Measurements from ENCODE around the gene ATP6V1F.

The ATP6V1F gene

DNA sequence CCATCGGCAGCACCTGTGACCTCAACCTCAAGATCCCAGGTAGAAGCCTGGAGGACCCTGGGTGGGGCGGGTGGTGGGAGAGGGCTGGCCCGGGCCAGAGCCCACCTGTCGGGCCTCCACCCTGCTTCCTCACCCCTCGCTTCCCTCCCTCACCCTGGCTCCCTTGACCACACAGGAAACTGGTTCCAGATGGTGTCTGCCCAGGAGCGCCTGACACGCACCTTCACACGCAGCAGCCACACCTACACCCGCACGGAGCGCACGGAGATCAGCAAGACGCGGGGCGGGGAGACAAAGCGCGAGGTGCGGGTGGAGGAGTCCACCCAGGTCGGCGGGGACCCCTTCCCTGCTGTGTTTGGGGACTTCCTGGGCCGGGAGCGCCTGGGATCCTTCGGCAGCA is 8.9 kb upstream of the ATP6V1F start:
- 95% methylated on average over 23 of the region's 23 CpGs for WGBS
- H3K36me3 ChIP-seq (ENCODE audit: insufficient read depth, low read length) = peaks cover 62% of the 10 kb centered on the region
- no peaks in the 10 kb centered on the region for H3K4me1 ChIP-seq (ENCODE audit: insufficient read depth, low read length)

DNA sequence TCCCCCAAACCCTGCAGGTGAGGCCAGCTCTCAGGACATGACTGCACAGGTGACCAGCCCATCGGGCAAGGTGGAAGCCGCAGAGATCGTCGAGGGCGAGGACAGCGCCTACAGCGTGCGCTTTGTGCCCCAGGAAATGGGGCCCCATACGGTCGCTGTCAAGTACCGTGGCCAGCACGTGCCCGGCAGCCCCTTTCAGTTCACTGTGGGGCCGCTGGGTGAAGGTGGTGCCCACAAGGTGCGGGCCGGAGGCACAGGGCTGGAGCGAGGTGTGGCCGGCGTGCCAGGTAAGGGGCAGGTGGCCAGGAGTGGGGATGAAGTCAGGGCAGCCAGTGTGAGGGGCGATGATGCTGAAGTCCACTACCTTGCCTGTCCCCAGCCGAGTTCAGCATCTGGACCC is 8.3 kb upstream of the ATP6V1F start:
- Histone ChIP-seq H3K9me3 (ENCODE audit: insufficient read depth, low read depth, low read length) (no peaks in the 10 kb centered on the region), H3K4me3 (ENCODE audit: low read length) (no peak overlapping the region), H3K27me3 (ENCODE audit: insufficient read depth, low read length) (no peaks in the 10 kb centered on the region), H3K9ac (ENCODE audit: low read depth, low read length) (no peak overlapping the region), H3K4me1 (ENCODE audit: insufficient read depth, low read length) (no peaks in the 10 kb centered on the region), H3K27ac (ENCODE audit: low read depth, low read length) (no peak overlapping the region), H3K36me3 (ENCODE audit: insufficient read depth, low read length) (peaks cover 59% of the 10 kb centered on the region)
- 95% methylated on average over 21 of the region's 21 CpGs for WGBS

More for the DNA sequence above, 8.9 kb upstream of the ATP6V1F start:
- Histone ChIP-seq H3K9ac (ENCODE audit: low read depth, low read length) (no peak overlapping the region), H3K27me3 (ENCODE audit: insufficient read depth, low read length) (no peaks in the 10 kb centered on the region), H3K4me3 (ENCODE audit: low read length) (no peak overlapping the region), H3K27ac (ENCODE audit: low read depth, low read length) (no peak overlapping the region), H3K9me3 (ENCODE audit: insufficient read depth, low read depth, low read length) (no peaks in the 10 kb centered on the region)

DNA sequence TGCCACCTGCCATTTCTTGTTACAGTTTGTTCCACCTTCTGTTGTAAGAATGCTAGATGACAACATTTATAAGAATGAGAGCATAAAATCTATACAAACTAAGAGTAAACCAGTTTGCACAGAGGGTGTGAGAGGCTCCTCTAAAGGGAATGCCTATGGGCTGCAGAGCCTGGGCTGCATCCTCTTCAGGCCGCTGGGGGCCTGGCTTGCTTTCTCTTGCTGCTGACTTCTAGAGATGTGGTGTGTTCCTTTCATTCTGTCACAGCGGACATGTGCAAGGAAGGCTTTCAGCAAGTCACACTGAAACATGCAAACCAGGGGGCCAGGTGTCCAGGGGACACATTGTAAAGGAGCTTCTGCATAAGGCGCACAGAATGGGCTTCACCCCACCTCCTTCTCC is 7.1 kb upstream of the ATP6V1F start:
- H3K36me3 ChIP-seq (ENCODE audit: insufficient read depth, low read length) = peaks cover 52% of the 10 kb centered on the region
- 98% methylated on average over 3 of the region's 3 CpGs for WGBS
- no peak overlapping the region for H3K9ac ChIP-seq (ENCODE audit: low read depth, low read length)
- no peaks in the 10 kb centered on the region for H3K27me3 ChIP-seq (ENCODE audit: insufficient read depth, low read length)
- no peak overlapping the region for H3K4me3 ChIP-seq (ENCODE audit: low read length)
- H3K27ac ChIP-seq (ENCODE audit: low read depth, low read length) = no peak overlapping the region
- no peaks in the 10 kb centered on the region for H3K4me1 ChIP-seq (ENCODE audit: insufficient read depth, low read length)
- H3K9me3 ChIP-seq (ENCODE audit: insufficient read depth, low read depth, low read length) = no peaks in the 10 kb centered on the region

DNA sequence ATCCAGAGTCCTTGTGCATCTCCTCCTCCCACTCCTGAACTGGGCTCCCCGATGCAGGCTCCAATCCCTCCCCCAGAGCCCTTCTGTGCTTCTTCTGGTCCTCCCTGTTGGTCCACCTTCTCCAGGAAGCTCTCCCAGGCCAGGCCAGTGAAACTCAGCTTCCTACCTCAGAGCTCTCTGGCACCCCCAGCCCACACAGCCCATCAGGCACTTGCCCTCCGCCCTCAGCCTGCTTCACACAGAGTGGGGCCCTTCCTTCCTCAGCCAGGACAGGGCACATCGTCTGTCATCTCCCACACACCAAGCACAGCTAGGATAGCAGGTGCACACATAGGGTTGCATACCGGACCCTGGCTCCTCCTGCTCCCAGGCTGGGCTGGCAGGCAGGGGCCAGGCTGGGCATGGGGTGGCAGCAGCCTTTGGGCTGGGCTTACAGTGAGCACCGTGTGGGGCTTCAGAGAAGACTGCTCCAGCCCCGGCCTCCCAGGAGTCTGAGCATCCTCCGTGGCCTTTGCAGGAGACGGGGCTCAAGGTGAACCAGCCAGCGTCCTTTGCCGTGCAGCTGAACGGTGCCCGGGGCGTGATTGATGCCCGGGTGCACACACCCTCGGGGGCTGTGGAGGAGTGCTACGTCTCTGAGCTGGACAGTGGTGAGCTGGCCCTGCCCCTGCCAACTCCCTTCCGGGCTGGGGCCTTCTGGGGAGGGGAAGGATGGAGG is 6.5 kb upstream of the ATP6V1F start:
- WGBS = 95% methylated on average over 17 of the region's 17 CpGs
- Histone ChIP-seq H3K9ac (ENCODE audit: low read depth, low read length) (no peak overlapping the region), H3K4me1 (ENCODE audit: insufficient read depth, low read length) (no peaks in the 10 kb centered on the region), H3K27me3 (ENCODE audit: insufficient read depth, low read length) (no peaks in the 10 kb centered on the region), H3K27ac (ENCODE audit: low read depth, low read length) (no peak overlapping the region), H3K4me3 (ENCODE audit: low read length) (no peak overlapping the region), H3K9me3 (ENCODE audit: insufficient read depth, low read depth, low read length) (no peaks in the 10 kb centered on the region), H3K36me3 (ENCODE audit: insufficient read depth, low read length) (peaks cover 47% of the 10 kb centered on the region)

DNA sequence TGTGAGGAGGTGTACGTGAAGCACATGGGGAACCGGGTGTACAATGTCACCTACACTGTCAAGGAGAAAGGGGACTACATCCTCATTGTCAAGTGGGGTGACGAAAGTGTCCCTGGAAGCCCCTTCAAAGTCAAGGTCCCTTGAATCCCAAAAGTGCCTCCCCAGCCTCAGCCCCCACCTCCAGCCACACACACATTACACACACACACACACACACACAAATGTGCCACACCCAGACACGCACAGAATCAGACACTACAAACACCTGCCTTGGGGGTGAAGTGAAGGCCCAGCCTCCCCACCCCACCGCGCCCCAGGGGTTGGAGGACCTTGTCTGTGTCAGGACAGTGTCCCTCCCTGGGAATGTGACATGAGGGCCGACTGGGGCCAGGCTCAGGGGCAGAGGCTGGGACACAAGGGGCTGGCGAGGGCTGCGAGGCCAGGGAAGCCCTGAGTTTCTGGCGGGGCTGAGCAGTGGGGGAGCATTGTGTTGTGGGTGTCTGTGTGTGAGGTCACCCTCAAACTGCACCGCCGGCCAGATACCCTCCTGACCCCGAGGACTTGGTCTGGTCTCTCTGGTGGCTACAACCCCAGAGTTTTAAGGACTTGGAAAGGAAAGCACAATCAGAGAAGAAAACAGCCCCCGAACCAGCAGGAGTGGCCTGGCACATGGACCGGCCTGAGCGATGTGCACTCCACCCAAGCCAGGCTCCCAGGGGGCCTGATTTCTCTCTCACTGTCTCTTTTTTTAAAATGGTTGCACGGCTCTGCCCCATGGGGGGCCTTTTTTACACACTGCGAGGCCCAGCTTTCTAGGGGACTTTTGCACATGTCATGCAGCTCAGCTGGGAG is 4.0 kb upstream of the ATP6V1F start:
- H3K4me3 ChIP-seq (ENCODE audit: low read length) = no peak overlapping the region
- no peaks in the 10 kb centered on the region for H3K9me3 ChIP-seq (ENCODE audit: insufficient read depth, low read depth, low read length)
- H3K36me3 ChIP-seq (ENCODE audit: insufficient read depth, low read length) = peaks cover 26% of the 10 kb centered on the region; the same call in 1 of the 2 replicates
- WGBS = 93% methylated on average over 18 of the region's 18 CpGs
- H3K9ac ChIP-seq (ENCODE audit: low read depth, low read length) = no peak overlapping the region
- no peaks in the 10 kb centered on the region for H3K27me3 ChIP-seq (ENCODE audit: insufficient read depth, low read length)
- 0 out of 2 replicates have a peak, but pooled peaks cover under 1% of the 10 kb centered on the region for H3K4me1 ChIP-seq (ENCODE audit: insufficient read depth, low read length)
- H3K27ac ChIP-seq (ENCODE audit: low read depth, low read length) = no peak overlapping the region

DNA sequence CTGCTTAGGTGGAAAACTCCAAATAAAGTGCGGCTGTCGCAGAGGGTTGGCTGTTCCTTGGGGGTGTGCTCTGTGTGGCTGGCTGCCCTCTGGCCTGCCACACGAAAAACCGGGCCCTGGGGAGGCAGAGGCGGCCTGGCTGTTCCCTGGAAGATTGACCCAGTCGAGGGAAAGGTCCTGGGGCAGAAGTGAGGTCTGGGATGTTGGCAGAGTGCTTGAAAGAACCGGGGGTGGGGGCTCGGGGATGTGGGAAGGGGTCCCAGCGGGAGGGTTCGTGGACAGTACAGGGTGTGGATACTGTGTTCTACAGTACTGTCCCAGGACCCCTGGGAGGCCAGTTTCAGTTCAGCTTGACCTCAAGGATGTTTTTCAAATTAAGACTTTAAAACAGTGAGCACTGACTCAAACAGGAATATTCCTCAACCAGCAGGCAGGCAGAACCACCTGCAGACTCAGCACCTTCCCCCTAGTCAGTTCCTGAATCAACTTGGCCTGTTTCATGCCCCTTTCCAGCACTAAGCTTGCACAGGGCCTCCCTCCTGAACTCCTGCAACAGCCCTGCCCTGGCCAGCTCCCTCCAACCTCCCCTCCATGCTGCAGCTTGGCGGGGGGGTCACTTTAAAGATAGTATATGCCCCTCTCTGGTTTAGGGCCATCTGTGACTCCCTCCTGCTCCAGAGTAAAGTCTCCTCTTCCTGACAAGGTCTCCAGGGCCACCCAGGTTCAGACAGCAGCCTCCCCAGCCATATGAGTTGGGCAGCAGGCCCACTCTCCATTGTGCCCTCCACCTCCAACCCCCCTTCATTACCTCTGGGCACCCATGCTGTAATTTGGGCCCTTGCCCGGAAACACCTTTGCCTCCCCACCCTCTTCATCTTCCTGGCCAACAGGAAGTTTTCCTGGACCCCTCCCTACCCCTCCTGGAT is 3.2 kb upstream of the ATP6V1F start:
- H3K4me3 ChIP-seq (ENCODE audit: low read length) = no peak overlapping the region
- peaks cover 17% of the 10 kb centered on the region; the same call in 1 of the 2 replicates for H3K36me3 ChIP-seq (ENCODE audit: insufficient read depth, low read length)
- H3K4me1 ChIP-seq (ENCODE audit: insufficient read depth, low read length) = 0 out of 2 replicates have a peak, but pooled peaks cover 3% of the 10 kb centered on the region
- H3K9ac ChIP-seq (ENCODE audit: low read depth, low read length) = no peak overlapping the region
- WGBS = 92% methylated on average over 12 of the region's 12 CpGs
- H3K9me3 ChIP-seq (ENCODE audit: insufficient read depth, low read depth, low read length) = no peaks in the 10 kb centered on the region
- no peaks in the 10 kb centered on the region for H3K27me3 ChIP-seq (ENCODE audit: insufficient read depth, low read length)
- H3K27ac ChIP-seq (ENCODE audit: low read depth, low read length) = peak overlapping the region; percentile 22; the same call in 1 of the 2 replicates

DNA sequence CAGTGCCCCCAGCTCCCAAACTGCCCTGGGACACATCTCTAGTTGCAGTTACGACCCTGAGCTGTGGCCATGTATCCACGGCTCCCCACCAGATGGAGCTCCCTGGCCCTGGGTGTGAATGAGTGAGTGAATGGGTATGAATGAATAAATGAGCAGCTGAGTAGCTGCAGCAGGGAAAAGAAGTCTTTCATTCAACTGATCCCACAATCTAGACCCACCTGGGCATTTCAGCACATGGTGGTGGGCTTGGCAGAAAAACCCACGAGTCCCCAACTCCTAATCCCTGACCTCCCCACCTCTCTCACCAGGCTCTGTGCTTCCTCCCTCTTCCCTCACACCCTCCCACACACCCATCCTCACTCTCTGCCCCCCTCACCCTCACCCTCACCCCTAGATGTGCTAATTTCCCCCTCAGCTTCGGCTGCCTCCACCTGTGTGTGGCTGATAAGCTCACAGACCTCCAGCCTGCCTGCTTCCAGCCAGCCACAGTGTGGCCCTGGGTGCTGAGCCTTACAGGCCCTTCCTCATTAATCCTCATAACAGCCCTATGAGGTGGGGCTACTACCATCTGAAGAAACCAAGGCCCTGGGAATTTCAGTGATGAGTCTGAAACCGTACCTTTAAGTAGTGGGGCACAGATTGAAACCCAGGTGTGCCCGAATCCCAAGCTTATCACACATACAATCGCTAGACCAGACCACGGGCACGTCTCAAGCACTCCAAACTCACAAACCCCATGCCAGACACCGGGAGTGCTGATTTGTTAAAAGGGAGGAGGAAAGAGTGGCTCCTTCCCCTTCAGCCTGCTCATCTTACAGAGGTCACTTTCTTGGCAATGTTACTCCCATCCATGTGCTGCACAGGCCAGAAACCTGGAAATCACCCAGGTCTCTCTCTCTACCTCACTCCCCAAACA is 2.2 kb upstream of the ATP6V1F start:
- WGBS = 74% methylated on average over 9 of the region's 10 CpGs
- peak overlapping the region; percentile 22; the same call in 1 of the 2 replicates for H3K27ac ChIP-seq (ENCODE audit: low read depth, low read length)
- H3K36me3 ChIP-seq (ENCODE audit: insufficient read depth, low read length) = peaks cover 11% of the 10 kb centered on the region; the same call in 1 of the 2 replicates
- H3K9me3 ChIP-seq (ENCODE audit: insufficient read depth, low read depth, low read length) = no peaks in the 10 kb centered on the region
- H3K4me1 ChIP-seq (ENCODE audit: insufficient read depth, low read length) = 0 out of 2 replicates have a peak, but pooled peaks cover 3% of the 10 kb centered on the region
- no peaks in the 10 kb centered on the region for H3K27me3 ChIP-seq (ENCODE audit: insufficient read depth, low read length)
- no peak overlapping the region for H3K9ac ChIP-seq (ENCODE audit: low read depth, low read length)
- H3K4me3 ChIP-seq (ENCODE audit: low read length) = no peak overlapping the region

DNA sequence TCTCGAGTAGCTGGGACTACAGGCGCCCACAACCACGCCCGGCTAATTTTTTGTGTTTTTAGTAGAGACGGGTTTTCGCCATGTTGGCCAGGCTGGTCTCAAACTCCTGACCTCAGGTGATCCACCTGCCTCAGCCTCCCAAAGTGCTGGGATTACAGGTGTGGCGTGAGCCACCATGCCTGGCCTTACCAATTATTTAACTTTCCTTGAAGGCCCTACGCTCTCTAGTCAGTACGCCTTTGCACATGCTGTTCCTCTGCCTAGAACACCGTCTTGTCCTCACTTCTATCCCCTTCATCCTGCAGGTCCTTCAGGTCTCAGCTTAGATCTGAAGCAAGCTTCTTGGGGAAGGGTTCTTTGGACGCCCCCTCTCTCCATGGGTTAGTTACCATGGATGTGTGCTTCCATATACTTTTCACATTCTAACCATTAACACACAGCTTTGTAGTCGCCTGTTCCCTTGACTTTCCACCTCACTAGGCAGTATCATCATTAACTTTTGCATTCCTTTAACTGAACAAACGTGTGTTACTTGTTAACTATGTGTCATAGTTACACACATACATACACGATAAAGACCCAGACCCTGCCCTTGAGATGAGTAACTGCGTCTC is 592 bp upstream of the ATP6V1F start:
- Histone ChIP-seq H3K9me3 (ENCODE audit: insufficient read depth, low read depth, low read length) (no peaks in the 10 kb centered on the region), H3K4me3 (ENCODE audit: low read length) (peak overlapping the region; percentile 81), H3K9ac (ENCODE audit: low read depth, low read length) (peak overlapping the region; percentile 43), H3K27ac (ENCODE audit: low read depth, low read length) (no peak overlapping the region), H3K36me3 (ENCODE audit: insufficient read depth, low read length) (peaks cover 4% of the 10 kb centered on the region; the same call in 1 of the 2 replicates), H3K27me3 (ENCODE audit: insufficient read depth, low read length) (peaks cover 3% of the 10 kb centered on the region), H3K4me1 (ENCODE audit: insufficient read depth, low read length) (0 out of 2 replicates have a peak, but pooled peaks cover 3% of the 10 kb centered on the region)
- 77% methylated on average over 15 of the region's 15 CpGs for WGBS

DNA sequence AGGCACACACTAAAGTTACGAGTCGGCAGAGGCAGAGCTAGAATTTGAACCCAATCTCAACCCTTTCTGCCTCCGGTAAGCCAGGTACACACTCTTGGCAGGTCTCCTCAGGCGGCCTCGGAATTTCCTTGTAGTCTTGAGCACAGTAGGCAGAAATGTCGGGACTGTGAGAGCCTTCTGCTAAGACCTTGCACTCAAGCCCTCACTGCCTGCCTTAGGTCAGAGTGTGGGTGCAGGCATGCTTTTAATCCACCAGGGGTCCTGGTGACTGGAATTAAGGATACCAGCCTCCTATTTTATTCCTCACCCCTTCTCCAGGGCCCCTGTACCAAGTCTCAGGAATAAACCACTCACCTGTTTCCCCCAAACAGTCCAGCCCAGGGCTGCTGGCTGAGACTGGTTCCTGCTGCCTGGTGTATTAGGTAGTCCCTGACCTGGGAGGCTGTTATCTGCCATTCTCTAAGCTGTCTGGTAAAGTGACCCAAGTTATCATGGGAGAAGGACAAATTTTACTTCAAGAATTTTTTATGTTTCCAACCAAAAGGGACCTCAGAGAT is 855 bp downstream of the ATP6V1F start:
- WGBS = 6% methylated on average over 6 of the region's 6 CpGs
- Histone ChIP-seq H3K4me3 (ENCODE audit: low read length) (peak overlapping the region; percentile 81), H3K27me3 (ENCODE audit: insufficient read depth, low read length) (peaks cover 17% of the 10 kb centered on the region), H3K9ac (ENCODE audit: low read depth, low read length) (peak overlapping the region; percentile 42), H3K9me3 (ENCODE audit: insufficient read depth, low read depth, low read length) (no peaks in the 10 kb centered on the region), H3K4me1 (ENCODE audit: insufficient read depth, low read length) (peaks cover 9% of the 10 kb centered on the region; the same call in 1 of the 2 replicates), H3K36me3 (ENCODE audit: insufficient read depth, low read length) (peaks cover 4% of the 10 kb centered on the region; the same call in 1 of the 2 replicates), H3K27ac (ENCODE audit: low read depth, low read length) (no peak overlapping the region)
